HG03432 (cell line): ENCODE results near the gene DPM2.

Source experiments
- ATAC-seq: cut with Tn5 transposase; IDR thresholded peaks from one replicate; pipeline ENCODE4 v1.9.1; 2021; ENCODE audit warnings: mild to moderate bottlenecking, moderate library complexity; ENCODE audit not compliant: unreplicated experiment

Gene DPM2

GRCh38 chr9:127958728-127959127 lies 21.1 kb upstream of the DPM2 start:
- ATAC-seq: no peak

DNA sequence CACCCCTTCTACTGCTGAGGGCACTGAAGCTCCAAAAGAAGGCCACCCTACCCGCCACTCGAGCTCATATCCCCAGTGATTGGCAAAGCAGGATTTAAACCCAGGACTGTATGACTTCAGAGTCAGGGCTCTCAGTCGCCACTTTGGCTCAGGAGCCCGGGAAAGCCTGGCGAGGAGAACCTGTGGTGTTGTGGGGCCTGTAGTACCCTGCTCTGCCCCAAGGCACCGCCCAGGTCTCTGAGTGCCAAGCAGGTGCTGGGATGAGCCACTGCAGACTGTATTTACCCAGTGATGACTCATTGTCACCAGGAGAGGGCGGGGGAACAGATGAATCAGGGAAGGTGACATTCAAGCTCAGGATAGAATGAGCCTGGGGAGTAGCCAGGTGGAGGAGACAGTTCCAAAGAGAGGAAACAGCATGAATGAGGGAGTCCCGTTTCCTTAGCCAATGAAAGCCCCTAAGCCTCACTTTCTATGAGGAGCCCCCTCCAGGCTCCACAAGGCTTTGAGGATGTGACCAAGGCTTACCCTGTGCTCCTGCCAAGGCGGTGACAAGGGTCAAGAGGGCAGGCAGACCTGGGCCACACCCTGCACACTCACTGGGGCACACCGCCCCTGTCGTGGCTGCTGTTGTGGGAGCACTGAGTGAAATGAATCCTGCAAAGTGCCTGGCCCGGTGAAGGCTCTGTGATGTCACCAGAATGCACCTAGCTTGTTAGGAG lies 17.8 kb upstream of the DPM2 start:
- peak; percentile 68 for ATAC-seq

DNA sequence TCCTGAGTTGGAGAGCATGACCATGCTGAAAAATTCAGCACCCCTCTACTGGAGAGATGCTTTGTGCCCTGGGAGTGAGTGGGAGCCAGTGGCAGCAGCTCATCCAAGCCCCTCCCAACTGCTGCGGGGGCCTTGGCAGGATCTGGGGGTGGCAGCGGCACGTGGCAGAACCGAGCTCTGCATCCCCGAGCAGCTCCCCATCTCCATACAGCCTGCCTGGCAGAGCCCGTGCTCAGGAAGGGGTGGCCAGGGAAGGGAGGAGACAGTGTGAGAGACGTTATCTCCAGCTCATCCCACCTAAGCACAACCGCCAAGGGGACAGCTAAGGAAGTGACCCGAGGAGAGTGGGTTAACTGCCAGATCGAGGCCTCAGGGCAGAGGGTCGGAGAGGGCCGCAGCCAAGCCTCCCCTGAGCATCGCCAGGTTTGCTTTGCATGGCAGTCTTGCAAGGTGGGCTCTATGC lies 17.2 kb upstream of the DPM2 start:
- no peak for ATAC-seq

DNA sequence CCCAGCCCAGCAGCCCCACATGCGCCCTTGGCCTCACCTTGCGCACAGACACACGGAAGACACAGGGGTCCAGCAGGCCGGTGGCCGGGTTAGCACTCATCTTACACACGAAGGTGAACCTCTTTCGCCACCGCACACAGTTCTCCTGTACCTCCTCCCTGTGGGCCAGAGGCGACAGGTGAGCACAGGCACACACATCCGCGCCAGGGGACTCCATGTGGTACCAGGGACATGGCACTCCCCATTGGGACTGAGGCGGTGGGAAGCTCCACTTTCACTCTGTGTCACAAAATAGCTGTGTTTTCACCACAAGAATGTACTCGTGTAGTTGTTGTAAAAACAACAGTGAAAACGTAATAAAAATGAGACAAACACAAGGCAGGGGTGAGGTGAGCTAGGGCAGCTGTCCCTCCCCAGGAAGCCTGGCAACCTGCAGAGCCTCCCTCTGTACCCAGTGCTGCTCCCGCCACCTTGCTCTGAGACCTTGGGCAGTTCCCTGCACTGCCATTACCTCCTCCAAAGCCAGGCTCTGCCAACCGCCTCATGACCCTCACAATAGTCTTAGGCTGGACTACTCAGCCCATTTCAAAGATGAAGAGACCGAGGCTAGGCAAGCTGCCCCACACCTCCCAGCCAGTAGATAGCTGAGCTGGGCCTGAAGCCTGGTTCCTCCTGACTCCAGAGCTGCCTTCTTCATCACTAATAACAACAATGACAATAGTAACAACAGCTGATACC lies 16.3 kb upstream of the DPM2 start:
- no peak for ATAC-seq

GRCh38 chr9:127953154-127953553 lies 15.5 kb upstream of the DPM2 start:
- ATAC-seq: no peak

- no peak for ATAC-seq
Measured at GRCh38 chr9:127950513-127951289, 13.0 kb upstream of the DPM2 start.

GRCh38 chr9:127949827-127950512 lies 12.3 kb upstream of the DPM2 start:
- ATAC-seq: no peak

GRCh38 chr9:127947841-127948710 lies 10.4 kb upstream of the DPM2 start:
- no peak for ATAC-seq

- ATAC-seq: no peak
Measured at GRCh38 chr9:127946728-127947127, 9.1 kb upstream of the DPM2 start.

DNA sequence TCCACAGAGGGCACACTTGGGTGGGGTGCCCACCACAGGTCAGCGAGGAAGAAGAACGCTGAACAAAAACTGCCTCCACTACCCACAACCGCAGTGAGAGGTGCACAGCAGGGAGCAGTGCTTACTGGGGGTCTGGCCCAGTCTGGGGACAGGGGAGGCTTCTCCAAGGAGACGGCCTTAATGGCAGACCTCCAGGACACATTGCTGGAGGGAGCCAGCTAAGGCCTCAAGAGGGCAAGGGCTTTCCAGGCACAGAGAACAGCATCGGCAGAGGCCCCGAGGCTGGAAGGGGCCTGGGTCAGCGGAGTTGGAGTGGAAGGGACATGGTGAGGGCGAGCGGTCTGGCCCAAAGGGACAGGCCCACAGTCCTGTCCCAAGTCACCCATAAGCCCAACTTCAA lies 8.3 kb upstream of the DPM2 start:
- ATAC-seq: no peak

DNA sequence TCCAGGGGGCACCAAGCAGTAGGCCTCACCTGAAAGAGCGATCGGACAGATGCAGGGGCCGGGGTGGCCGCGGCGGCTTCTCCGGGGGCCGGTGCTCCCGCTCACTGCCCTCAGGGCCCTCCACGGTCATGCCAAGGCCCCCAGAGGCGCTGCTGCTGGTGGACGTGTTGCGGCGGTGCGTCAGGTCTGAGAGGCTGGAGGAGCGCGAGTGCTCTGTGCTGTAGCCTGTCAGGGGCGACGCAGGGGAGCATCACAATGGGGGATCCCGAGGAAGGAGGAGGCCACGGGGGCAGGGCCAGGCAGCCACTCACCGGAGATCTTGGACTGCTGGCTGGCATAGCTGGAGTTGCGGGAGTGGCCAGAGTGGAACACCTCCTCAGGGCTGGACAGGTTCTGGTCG lies 7.7 kb upstream of the DPM2 start:
- ATAC-seq: no peak

DNA sequence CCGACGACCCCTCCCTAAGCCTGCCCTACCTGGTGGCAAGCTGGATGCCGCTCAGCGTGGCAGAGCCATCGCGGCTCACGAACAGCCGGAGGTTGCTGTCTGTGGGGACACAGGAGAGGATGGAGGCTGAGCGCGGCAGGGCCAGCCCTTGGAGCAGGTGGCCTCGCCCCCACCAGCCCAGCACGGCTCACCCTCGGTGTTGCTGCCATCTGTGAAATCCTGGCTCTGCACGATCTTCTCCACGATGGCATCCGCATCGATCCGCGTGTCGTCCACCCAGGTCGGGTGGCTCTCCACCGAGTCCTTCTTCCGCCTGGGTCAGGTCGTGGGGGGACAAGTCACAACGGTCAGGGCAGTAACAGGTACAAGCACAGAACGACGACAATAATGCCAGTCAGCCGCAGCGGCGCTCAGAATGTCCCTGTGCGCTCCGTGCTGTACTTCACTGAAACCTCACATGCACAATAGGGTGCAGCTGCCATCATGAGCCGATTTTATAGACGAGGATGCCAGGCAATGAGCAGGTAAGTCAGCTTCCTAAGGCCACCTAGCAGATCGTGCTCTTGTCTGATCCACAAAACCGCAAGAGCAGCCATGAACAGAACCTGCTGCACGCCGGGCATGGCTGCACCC lies 7.0 kb upstream of the DPM2 start:
- ATAC-seq: no peak

DNA sequence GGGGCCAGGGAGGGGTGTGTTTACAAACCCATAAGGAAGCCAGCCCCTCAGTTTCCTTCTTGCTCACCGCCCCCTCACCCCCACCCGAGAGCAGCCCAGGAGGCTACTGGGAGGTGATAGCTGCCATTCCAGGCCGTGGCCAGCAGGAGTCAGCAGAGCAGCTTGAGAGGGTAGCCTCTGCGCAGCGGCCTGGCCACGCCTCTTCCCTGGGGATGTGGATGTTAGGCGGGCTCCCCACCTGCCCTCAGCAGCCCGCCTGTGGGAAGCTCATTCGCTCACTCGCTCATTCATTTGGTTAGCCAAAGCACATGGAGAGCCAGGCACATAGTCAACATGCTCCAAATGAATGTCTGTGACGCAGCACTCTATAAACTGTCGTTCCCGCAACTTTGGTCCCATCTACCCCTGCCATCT lies 6.1 kb upstream of the DPM2 start:
- peak; percentile 73 for ATAC-seq

DNA sequence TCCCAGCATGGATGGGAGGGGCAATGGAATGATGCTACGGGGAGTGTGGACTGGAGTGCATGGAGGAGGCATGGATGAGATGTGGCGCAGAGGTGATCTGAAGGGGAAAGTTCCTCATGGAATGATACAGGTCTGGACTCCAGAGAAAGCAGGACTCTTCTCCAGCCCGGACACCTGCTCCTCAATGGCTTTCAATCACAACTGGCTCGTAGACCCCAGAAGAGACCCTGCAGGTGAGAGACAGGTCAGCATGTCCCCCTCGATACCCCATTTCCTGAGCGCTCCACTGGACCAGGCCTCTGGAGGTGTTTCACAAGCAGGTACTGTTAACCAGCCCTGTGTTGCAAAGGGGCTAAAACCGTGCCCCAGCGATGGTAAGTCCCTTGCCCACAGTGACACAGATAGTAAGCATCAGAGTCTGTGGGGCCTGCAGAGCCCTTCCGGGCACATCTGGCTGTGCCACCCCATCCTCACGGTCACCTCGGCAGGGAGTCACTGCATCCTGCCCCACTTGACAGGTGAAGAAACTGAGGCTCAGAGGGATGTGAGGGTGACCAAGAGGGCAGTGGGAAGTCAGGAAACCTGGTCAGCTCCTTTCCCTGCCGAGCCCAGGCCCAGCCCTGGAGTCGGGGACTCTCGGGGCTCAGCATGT lies 5.5 kb upstream of the DPM2 start:
- no peak for ATAC-seq

DNA sequence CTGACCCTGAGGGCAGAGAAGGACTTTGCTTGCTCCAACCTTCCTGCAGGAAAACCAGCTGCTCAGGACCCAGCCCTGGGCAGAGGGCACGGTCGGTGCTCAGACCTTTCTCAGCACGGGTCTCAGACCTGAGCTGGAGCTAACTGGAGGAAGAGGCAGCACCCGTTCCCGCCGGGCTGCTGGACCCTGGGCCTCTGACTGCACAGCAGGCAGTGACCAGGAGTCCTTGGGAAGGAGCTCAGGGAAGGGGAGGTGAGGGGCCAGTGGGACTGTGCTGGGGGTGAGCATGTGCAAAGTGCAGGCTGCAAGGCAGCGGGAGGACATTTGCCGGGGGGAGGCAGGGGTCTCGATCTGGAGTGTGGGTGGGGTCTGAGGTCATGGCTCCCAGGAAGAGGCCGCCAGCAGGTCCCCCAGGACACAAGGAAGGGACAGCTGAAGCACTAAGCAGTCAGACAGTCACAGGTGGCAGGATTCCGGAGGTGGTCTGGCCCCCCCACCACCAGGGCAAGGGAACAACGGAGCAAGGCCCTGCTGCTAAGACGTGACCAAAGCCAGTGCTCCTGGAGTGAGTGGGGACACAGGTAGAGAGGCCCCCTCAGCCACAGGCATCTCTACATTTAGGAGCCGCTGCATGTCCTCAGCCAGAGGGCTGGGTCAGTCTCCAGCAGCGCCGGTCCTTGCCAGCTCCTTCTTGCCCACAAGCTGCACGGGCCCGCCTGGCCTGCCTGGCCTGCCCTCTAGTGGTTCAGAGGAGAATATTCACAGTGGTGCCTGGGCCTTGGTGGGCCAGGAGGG lies 4.8 kb upstream of the DPM2 start:
- no peak for ATAC-seq

DNA sequence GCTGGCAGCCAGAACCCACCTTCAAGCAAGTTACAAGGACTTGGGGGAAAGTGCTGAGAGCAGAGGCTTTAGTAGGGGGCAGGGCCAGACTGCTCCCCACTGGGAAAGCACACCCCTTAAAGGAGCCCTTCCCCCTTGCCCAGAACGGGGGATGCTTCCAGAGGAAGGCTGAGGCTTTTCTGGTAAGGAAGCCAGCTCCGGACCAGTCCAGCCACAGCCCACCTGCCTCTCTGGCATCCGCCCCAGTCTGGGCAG lies 4.2 kb upstream of the DPM2 start:
- no peak for ATAC-seq

DNA sequence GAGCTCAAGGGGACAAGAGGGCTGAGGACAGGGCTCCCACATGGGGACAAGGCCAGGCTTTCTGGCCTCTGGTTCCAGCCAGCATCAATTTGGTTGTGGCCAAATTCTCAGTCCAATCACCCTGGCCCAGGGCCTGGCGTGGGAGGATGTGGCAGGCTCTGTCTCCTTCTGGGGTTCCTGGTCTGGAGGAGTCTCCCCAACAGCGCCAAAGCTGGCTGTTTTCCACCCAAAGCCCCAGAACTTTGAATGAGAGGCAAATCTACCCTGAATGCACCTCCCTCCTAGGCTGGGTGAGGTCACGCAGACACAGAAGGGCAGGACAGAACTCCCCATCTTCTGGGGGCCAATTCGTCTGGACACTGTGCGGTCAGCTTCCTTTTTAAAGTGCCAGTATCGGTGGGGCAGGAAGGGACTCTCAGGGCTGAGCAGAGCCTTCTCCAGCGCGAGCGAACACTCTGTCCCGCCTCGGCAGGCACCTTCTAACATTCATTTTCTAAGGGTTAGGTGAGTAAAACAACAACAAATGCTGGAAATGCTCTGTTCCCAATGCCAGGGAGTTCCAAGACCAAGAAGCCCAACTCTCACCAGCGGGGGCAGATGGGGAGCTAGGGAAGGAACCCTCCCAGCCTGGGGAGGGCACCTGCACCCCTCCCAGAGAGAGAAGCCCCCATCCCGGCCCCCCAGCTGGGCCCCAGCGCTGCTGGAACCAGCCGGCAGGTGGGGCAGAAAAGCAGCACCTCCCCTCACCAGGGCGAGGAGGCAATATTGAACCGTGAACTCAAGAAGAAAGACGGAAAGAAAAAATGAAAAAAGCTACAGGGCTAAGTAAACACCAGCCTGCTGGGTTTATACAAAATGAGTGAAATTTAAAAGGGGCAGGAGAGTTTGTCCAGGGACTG lies 3.7 kb upstream of the DPM2 start:
- ATAC-seq: no peak

GRCh38 chr9:127940593-127940992 lies 2.9 kb upstream of the DPM2 start:
- ATAC-seq: no peak
